ENCODE results near the gene MYO3B.

Gene MYO3B

GRCh38 chr2:170177950-170178781 is at the start of gene MYO3B:
TSS of gene MYO3B (plus strand) at chr2:170178147. CDS start at chr2:170178288, 141 bp downstream.
- no peak for DNase-seq (ENCODE audit: low read depth in 2 of 2)

DNA sequence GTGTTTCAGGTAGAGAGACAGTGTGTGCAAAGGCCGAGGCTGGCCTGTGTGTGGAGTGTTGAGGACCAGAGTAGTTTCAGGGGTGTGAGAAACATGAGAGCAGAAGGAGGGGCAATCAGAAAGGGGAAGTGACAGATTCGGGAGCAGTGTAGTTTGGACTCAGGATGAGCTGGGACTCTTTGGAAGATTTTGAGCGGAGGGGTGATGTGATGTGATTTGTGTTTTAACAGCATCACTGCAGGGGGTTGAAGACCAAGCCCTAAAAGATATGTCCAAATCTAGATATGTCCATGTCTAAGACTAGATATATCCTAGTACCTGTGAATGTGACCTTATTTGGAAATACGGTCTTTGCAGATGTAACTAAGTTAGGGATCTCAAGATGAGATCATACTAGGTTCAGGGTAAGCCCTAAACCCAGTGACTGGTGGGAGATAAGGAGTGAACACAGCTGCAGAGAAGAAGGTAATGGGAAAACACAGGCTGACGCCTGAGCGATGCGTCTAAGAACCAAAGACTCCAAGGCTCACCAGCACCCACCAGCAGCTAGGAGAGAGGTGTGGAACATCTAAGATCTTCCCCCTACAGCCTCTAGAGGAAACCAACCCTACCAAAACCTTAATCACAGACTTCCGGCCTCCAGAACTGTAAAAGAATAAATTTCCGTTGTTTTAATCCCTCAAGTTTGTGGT is 38.5 kb upstream of the MYO3B start:
- no peak for DNase-seq (ENCODE audit: low read depth in 2 of 2)

DNA sequence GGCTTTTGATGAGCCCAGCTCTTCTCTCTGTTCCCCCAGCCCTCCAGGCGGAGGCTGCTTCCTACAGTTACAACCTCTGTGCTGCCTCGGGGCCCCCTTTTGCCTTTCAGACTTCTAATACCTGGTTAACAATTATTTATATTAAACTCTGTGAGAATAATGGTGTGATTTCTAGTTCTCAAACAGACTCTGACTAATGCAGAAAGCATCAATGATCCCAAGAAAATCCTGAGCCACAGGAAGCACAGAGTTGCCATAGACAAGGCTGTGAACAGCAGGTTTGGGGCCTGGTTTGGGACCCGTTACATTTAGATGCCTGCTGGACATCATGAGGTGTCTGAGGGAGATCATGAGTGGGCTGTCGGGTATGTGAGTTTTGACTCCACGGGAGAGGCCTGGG is 37.4 kb upstream of the MYO3B start:
- no peak for DNase-seq (ENCODE audit: low read depth in 2 of 2)

DNA sequence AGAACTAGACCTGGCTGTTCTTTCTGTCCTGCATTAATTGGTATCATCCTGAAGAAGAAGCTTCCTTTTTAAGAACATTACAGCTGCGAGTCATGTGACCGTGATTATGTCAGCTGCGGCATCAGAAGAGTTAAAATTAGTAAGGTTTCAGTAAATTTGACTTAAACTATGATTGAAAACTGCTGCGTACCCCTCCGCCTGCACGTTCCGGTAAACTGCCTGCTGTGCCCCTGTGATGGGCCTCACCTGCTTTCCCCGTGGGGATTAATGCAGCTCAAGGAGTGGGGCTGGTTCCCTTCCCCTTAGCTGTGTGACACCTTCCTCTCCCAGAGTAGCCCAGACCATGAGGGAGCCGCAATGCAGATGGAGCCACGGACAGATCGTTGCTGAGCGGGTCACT is 36.1 kb upstream of the MYO3B start:
- DNase-seq (ENCODE audit: low read depth in 2 of 2), result no peak

DNA sequence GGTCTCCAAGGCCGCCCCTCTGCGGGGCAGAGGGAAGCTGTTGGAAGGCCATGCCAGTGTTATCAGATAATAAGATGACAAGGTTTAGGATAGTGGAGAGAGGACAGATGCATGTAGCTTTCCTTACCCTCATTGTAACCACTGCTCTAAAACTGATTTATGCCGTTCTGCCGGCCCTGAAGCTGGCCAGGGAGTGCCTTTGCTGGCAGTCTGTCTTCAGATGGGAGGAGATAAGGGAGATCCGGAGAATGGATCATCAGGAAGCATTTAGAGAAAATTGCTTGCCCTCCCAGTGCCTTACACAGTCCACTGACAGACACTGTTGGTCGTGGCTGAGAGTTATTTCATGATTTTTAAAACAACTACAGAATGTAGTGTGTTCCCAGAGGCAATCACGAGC is 35.4 kb upstream of the MYO3B start:
- no peak for DNase-seq (ENCODE audit: low read depth in 2 of 2)

- DNase-seq (ENCODE audit: low read depth in 2 of 2), result no peak
Measured at GRCh38 chr2:170143045-170143717, 34.8 kb upstream of the MYO3B start.

GRCh38 chr2:170144761-170145160 is 33.2 kb upstream of the MYO3B start:
- no peak for DNase-seq (ENCODE audit: low read depth in 2 of 2)

- no peak for DNase-seq (ENCODE audit: low read depth in 2 of 2)
Measured at GRCh38 chr2:170145191-170145590, 32.8 kb upstream of the MYO3B start.

DNA sequence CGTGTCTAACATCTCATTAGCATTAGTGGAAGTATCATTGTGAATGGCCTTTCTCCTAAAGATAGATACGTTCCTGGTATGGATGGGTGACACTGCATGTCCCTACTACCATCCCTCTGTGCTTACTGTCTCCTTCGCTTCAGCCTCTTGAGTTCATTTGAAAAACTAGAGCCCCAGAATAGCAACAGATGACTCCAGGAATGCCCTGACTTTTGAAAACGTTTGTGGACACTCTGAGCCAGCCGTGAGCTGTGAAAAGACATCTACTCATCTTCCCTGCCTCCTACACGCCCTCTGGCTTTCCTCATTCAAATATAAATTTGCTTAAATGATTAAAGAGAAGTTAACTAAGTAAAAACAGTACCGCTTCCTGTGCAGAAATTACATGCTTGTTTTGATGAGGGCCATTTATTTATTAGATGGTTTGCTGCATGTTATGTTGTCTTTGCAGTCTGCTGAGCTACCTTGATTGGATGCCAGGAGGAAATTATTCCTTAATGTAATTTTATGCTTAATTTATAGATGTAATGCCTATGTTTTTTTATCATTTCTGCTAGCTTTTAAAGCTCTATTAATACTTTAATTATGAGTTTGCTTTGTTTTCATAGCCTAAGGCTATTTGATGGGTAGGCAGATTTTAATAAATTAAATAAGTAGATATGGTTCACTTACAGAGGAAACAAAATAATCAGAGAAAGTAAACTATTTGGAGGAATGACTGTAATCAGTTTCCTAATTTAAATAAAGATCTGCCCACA is 32.1 kb upstream of the MYO3B start:
- no peak for DNase-seq (ENCODE audit: low read depth in 2 of 2)

GRCh38 chr2:170146784-170147183 is 31.2 kb upstream of the MYO3B start:
- no peak for DNase-seq (ENCODE audit: low read depth in 2 of 2)

DNA sequence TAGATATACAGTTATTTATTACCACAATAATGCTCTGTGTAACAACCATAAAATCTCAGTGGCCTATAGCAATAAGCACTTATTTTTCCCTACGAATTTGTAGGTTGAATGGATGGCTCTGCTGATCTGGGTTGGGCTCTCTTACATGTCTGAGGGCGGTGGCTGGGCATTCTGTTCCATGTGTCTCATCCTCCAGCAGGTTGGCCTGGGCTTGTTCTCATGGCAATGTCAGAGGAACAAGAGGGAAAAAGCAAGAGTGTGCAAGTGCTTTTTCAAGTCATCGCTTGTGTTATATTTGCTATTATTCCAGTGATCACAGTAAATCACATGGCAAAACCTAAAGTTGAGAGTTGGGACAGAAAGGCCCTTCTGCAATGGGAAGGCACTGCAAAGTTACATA is 30.4 kb upstream of the MYO3B start:
- DNase-seq (ENCODE audit: low read depth in 2 of 2), result no peak

GRCh38 chr2:170148161-170148560 is 29.8 kb upstream of the MYO3B start:
- DNase-seq (ENCODE audit: low read depth in 2 of 2), result no peak

DNA sequence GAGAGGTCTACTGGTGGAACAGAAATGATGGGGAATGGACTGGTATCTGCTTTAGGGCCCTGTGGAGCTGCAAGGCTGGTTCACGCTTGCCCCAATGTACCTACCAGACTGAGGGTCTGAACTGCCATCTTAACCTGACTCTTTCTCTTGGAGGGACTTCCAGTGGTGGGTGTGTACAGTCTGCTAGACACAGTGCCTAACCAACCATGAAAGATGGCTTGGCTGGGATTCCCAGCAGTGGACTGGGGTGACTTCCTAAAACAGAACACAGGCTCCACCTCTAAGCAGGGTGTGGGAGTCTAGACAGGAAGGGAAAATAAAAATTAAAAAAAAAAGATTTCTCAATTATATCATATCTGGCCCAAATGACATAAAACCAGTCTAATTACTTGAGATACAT is 25.5 kb upstream of the MYO3B start:
- no peak for DNase-seq (ENCODE audit: low read depth in 2 of 2)

- DNase-seq (ENCODE audit: low read depth in 2 of 2), result no peak
Measured at GRCh38 chr2:170155022-170155722, 22.8 kb upstream of the MYO3B start.

DNA sequence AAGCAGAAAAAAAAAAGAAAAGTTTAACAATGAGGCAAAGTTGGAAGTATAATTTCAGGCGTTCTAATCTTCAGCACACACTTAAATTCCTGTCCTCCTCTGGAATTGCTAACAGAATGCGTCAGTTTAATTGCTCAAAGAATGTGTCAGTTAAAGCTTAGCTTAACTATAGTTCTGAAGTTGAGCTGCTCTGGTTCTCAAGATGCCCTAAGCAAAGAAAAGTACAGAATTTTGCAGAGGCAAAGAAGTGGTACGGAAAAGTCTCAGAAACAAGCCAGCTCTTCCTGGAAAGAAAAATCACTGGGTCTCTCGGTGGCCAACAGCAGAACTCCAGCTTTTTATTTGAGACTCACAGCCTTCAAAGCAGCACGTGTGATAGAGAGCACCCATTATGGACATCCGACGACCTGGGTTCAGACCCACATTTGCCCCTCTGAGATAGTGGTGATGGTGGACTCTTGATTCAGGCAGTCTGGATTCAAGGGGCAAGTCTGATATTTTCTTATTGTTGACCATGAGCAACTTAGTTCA is 22.2 kb upstream of the MYO3B start:
- DNase-seq (ENCODE audit: low read depth in 2 of 2), result no peak

DNA sequence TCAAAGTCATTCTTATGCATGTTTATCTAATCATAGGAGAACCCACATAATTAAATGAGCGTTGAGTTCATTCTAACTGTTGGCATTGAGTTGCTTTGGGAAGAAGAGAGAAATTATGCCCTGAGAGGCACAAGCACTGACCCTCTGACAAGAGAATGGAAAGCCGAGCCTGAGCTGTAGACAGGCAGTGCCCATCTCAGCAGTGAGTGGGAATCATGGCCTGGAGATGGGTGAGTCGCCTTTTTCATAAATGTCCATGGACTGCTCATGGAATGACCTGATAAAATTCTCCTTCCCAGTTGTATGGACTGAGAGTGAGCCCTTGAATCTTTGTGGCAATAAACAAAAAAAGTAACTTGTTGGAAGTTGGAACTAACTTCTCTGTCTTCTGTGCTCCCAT is 21.4 kb upstream of the MYO3B start:
- no peak for DNase-seq (ENCODE audit: low read depth in 2 of 2)

DNA sequence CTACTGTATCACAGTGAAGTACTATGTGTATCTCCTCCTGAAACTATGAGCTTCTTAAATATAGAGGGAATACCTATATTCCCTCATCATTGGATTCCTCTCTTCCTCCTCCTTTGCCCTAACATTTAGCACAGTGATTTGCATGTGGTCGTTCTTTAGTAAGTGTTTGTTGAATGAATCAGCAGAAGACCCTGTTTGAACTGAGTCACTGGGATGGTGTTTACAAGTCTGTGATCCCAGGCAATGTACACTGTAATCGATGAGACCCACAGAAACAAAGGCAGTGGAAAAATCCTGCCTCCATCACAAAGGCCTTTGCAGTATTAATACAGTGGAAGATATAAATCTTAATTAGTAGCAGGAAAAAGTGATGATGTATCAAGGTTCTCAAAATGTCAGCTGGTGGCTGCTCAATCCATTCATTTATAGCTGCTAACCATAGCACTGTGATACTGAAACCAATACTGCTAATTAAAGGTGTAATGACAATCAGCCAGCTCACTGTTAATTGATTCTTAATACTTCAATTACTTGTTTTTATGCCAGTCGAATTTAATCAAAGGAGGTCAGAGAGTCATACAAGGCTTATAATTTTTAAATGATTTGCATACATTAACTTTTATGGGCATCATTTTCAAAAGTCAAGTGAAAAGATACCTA is 20.8 kb upstream of the MYO3B start:
- DNase-seq (ENCODE audit: low read depth in 2 of 2), result no peak

DNA sequence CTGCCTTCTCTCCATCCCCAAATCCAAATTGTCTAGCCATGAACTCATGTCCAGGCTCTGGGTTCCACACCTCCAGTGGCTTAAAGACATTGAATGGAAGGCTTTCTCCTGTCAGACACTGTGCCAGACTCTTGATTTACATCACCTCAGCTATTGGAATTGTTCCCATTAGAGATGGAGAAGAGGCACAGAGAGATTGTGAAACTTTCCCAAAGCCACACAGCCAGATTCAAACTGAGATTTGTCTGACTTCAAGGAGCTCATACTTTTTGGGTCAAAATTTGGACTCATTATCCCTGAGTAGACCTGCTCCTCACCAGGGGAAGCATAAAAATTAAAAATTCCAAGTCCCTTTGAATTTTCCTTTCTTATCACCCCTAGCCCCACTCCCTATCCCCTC is 18.9 kb upstream of the MYO3B start:
- DNase-seq (ENCODE audit: low read depth in 2 of 2), result no peak

GRCh38 chr2:170161516-170162270 is 16.3 kb upstream of the MYO3B start:
- no peak for DNase-seq (ENCODE audit: low read depth in 2 of 2)

- no peak for DNase-seq (ENCODE audit: low read depth in 2 of 2)
Measured at GRCh38 chr2:170162271-170162632, 15.7 kb upstream of the MYO3B start.
